HG03469 (cell line): ENCODE results near the gene MTCL1.
"Not testable (repeated sequence)": the region's sequence is repeated elsewhere in the genome, so short reads cannot be mapped to it uniquely, and the experiment has no call there.

Experiments
- ATAC-seq: cut with Tn5 transposase; IDR thresholded peaks from one replicate; pipeline ENCODE4 v1.9.1; 2021; ENCODE audit warnings: mild to moderate bottlenecking, moderate library complexity, moderate number of reproducible peaks; ENCODE audit not compliant: unreplicated experiment

The MTCL1 gene

DNA sequence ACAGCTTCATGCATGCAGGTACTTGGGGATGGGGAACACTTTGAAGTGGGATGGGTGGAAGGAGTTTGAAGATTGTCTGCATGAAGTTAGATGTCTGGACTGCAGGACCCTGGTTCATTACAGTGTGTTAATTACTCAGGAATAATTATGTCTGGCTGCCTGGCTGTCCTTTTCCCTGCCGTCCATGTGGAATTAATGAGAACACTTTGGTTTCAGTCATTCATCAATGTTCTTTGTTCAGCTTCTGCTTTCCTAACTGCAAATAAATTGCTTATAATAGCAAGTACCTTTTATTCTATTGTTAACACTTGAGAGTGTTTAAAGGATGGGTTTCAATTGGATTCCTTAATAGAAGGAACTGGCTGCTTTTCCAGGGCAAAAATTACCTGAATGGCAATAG lies 35.8 kb downstream of the MTCL1 start:
- no peak for ATAC-seq

GRCh38 chr18:8741532-8741931 lies 36.2 kb downstream of the MTCL1 start:
- no peak for ATAC-seq

DNA sequence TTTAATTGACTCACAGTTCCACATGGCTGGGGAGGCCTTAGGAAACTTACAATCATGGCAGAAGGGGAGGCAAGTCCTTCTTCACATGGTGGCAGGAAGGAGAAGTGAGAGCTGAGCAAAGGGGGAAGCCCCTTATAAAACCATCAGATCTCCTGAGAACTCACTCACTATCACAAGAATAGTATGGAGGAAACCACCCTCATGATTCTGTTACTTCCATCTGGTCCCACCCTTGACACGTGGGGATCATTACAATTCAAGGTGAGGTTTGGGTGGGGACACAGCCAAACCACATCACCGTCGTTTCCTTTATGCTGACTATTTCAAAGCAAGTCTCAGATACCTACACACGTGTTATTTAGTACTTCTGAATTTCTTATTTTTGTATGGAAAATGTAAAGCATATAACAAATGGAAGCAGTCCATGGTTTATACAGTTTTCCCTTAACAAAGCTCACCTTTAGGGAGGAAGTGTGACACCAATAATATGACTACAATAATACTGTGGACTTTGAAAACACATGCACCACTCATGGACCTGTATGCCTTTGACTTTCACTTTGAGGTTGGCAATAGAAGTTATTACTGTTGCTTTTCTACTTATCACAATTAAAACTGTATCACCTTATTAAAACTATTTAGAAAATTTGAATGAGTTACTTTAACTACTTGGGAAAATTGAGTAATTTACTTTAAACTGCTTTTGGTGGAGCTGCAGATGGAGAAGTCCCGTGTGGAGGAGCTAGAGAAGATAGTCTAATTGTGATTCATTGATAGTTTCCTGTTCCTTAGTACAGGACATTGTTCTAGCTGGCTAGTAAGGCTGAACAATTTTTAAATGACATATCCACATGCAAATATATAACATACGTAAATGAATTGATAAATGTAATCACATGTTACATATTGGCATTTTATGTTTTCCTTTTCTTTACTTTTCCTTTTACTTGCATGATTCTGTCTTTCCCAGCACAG lies 37.3 kb downstream of the MTCL1 start:
- ATAC-seq: no peak

- no peak for ATAC-seq
Observed at GRCh38 chr18:8744038-8744437, 38.7 kb downstream of the MTCL1 start.

DNA sequence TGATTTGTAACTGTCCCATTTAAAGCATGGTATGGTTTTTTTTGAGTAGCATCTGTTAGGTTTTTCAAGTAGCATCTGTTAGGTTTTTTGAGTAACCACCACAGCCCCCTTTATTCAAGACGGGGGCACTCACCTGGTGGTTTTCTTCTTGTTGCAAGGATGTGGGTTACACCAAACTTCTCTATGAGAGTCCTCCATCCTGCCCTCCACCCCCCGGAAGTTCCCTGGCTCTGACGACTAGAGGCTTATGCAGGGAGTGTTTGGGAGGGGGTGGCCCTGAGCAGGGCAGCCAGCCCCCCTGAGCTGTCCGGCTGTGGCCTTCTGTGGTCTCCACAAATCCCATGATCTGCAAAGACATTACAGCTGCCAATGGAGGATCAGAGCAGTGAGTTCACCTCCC lies 39.3 kb downstream of the MTCL1 start:
- ATAC-seq: no peak

GRCh38 chr18:8745355-8746014 lies 40.1 kb downstream of the MTCL1 start:
- ATAC-seq: no peak

DNA sequence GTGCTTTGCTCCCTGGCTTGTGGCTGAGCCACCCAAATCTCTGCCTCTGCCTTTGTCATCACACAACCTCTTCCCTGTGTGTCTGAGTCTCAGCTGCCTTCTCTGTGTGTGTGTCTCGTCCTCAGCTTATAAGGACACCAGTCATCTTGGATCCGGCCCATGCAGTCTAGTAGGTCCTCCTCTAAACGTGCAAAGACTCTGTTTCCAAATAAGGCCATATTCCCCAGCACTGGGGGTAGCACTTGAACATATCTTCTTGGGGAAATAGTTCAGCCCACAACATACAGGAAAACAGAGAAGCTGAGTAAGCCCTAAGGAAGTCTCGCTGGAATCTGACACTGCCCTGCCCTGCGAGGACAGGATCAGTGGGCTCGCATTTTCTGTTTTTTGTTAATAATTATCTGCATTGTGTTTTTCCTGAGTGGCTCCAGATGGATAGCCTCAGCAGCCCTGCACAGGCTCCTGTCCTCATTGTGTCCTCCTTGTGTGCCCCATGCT lies 42.1 kb downstream of the MTCL1 start:
- ATAC-seq: no peak

DNA sequence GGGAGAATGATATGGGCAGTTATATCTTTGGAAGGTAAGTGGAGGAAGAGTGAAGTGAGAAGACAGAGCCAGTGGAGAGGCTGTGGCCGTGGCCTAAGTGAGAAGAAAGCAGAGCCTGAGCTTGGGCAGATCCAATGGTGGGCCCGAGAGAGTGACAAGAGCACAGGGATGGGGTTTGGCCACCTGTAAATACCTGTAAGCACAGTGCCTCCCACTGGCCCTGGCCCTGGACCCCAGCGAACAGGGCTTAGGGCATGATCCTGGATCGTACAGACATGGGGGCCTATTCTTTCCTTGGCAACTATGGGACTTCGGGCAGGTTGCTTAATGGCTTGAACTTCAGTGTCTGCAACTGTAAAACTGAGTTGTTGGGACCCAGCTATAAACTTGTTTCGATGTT lies 44.1 kb downstream of the MTCL1 start:
- no peak for ATAC-seq

DNA sequence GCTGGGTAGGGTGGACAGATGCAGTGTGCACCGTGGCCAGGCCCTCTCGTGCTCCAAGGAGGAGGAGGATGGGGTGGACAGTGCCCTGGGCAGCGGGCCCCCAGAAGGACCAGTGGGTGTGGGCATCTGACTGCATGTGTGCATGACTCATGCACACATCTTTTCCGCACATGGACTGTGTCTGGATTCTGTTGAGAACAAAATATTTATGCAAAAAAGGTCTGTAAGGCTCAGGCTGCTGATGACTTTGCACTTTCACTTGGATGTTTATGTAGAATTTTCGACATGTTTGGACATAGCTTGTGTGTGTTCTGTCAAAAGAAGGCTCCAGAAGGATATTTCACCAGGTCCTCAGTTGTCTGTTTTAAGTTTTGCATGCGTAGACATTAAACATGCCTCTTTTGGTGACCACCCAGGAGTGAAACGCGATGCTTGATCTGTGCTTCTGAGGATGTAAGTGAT lies 45.6 kb downstream of the MTCL1 start:
- ATAC-seq: no peak

- ATAC-seq: no peak
Observed at GRCh38 chr18:8751692-8752091, 46.3 kb downstream of the MTCL1 start.

DNA sequence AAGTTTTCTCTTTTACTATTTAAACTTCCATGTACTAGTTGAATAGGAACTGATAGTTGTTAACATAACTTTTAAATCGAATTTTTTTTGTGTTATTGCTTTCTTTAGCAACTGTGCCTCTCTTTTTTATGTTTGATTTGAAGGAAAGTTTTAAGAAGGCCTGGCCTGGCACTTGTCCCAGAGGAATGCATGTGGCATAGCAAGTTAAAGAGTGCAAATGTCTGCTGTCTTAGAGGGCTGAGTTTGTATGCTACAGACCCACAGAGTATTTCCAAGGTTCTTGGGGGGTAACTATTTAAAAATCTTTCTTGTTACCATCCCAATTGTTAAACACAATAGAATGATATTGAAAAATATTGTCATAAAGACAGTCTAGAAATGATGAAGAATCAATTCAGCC lies 47.0 kb downstream of the MTCL1 start:
- ATAC-seq: no peak

GRCh38 chr18:8754995-8755960 lies 49.9 kb downstream of the MTCL1 start:
- peak; percentile 79 for ATAC-seq

GRCh38 chr18:8756571-8756970 lies 51.2 kb downstream of the MTCL1 start:
- no peak for ATAC-seq

DNA sequence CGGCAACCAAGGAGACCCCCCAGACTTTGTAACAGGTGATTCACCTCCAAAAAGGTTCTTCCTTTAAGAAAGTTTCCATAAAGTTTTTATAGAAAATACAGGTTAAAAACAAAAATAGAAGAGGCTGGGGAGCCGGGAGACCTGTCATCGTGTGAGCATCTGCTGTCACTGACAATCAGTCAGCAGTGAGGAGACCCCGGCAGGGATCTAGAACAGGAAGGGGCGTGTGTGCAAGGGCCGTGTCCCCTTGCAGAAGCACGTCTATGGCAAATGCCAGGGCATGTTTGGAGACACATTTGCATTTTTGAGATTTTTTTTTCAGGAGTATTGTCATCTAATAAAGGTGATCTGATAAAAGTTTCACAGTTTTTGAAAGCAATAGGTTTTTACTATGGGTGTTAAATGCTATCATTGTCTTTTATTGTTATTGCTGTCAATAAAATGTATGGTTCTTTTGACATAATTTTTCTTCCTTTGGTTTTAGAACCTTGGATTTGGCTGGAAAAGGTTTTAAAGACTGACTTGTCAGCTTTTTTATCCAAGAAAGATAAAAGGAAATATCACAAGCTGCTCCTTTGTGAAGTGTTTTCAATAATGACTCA lies 52.1 kb downstream of the MTCL1 start:
- no peak for ATAC-seq

DNA sequence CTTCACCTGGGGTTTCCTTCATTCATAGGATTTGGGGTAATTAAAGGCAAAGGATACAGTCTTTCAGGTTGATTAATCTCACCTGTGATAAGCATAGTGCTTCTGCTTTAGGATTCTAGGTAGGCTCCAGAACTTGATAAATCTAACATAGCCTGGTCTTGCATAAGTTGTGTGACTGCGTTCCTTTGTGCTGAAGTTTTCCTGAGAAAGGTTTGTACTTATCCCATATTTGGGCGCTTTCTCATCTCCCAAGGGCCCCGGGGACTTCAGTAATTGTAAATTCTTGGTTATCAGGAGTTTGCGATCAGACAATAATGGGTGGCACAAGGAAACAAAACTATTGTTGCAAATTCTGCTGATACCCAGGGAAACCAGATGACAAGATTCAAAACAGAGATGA lies 53.1 kb downstream of the MTCL1 start:
- no peak for ATAC-seq

GRCh38 chr18:8760984-8761383 lies 55.6 kb downstream of the MTCL1 start:
- no peak for ATAC-seq

DNA sequence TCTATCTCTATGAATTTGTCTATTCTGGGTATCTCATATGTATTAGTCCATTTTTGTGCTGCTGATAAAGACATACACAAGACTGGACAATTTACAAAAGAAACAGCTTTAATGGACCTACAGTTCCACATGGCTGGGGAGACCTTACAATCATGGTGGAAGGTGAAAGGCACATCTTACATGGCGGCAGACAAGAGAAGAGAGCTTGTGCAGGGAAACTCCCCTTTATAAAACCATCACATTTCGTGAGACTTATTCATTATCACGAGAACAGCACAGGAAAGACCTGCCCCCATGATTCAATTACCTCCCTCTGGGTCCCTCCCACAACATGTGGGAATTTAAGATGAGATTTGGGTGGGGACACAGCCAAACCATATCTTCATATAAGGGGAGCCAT lies 56.2 kb downstream of the MTCL1 start:
- not testable (repeated sequence) for ATAC-seq

- ATAC-seq: no peak
Observed at GRCh38 chr18:8762968-8763367, 57.6 kb downstream of the MTCL1 start.

DNA sequence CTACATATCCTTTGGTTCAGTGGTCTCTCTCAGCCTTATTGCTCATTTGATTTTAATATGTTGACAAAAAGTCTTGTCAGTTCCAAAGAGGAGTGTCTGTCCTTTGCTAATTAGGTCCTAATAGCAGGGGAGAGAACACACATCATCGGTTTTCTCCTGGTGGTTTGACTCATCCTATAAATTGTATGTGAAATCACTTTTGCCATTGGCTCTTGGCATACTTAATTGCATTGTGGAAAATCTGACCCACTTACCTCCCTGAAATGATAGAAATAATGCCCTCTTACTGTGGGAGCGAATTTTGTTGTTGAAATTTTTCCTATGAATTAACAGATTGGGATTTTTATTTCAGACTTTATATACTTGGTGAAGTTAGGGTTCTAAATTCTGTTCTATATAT lies 58.3 kb downstream of the MTCL1 start:
- no peak for ATAC-seq

DNA sequence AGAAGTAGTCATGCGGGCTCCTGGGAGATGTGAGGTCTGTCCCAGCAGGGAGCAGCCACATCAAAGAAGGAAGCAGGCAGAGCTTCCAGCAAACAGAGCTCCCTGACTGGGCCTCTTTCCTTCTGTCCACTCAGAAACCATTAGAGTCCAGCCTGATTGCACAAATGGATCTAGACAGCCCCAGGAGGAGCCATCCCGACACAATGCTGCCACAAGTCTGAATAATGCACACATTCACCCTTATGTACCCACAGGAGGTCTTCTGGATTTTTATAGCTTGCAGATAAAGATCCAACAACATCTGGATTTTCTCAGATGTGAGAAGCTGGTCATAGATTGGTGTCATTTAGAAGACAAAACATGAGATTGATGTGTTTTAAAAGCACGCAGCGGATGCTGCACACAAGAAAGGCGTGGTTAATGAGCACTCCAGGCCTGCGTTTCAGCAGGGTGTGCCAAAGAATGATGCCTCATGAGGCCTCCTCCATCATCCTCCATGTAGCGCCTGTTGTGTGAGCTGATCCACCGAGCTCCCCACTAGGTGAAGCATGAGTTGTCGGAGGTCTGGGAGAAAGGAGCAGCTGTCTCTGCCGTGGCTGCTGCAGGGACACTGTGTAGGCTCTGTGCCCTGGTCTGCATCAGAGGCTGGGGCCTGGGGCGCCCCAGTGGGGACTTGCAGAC lies 60.6 kb downstream of the MTCL1 start:
- ATAC-seq: no peak
